PC-9 (cell line): ENCODE measurements around the gene PCDHB7.
"Not testable (repeated sequence)": the region's sequence is repeated elsewhere in the genome, so short reads cannot be mapped to it uniquely, and the experiment has no call there.

ENCODE experiments used
- EZH2 ChIP-seq: fragments of 200-600 bp; sonication (generic); IDR thresholded peaks from 2 replicates; pipeline ENCODE4 v1.8.0; 2017; ENCODE audit warnings: antibody characterized with exemption, low read depth
- TF ChIP-seq, protein P1 (sequence below): fragments of 200-600 bp; sonication (generic); conservative IDR thresholded peaks from 2 replicates; pipeline ENCODE4 v1.6.1; 2017; ENCODE audit warnings: mixed run types, antibody characterized with exemption, mild to moderate bottlenecking, moderate library complexity

DNA sequence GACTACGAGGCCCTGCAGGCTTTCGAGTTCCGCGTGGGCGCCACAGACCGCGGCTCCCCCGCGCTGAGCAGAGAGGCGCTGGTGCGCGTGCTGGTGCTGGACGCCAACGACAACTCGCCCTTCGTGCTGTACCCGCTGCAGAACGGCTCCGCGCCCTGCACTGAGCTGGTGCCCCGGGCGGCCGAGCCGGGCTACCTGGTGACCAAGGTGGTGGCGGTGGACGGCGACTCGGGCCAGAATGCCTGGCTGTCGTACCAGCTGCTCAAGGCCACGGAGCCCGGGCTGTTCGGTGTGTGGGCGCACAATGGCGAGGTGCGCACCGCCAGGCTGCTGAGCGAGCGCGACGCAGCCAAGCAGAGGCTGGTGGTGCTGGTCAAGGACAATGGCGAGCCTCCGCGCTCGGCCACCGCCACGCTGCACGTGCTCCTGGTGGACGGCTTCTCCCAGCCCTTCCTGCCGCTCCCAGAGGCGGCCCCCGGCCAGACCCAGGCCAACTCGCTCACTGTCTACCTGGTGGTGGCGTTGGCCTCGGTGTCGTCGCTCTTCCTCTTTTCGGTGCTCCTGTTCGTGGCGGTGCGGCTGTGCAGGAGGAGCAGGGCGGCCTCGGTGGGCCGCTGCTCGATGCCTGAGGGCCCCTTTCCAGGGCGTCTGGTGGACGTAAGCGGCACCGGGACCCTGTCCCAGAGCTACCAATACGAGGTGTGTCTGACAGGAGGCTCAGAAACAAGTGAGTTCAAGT, 11.8 kb downstream of the PCDHB7 start:
- TF ChIP-seq, protein P1, sequence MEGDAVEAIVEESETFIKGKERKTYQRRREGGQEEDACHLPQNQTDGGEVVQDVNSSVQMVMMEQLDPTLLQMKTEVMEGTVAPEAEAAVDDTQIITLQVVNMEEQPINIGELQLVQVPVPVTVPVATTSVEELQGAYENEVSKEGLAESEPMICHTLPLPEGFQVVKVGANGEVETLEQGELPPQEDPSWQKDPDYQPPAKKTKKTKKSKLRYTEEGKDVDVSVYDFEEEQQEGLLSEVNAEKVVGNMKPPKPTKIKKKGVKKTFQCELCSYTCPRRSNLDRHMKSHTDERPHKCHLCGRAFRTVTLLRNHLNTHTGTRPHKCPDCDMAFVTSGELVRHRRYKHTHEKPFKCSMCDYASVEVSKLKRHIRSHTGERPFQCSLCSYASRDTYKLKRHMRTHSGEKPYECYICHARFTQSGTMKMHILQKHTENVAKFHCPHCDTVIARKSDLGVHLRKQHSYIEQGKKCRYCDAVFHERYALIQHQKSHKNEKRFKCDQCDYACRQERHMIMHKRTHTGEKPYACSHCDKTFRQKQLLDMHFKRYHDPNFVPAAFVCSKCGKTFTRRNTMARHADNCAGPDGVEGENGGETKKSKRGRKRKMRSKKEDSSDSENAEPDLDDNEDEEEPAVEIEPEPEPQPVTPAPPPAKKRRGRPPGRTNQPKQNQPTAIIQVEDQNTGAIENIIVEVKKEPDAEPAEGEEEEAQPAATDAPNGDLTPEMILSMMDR = not testable (repeated sequence)
- TF ChIP-seq EZH2 = not testable (repeated sequence)
